GM19452 (cell line): ENCODE results near the gene SORCS2.

Source experiments
- ATAC-seq: cut with Tn5 transposase; IDR thresholded peaks from one replicate; pipeline ENCODE4 v1.9.1; 2021; ENCODE audit not compliant: unreplicated experiment

Gene SORCS2

DNA sequence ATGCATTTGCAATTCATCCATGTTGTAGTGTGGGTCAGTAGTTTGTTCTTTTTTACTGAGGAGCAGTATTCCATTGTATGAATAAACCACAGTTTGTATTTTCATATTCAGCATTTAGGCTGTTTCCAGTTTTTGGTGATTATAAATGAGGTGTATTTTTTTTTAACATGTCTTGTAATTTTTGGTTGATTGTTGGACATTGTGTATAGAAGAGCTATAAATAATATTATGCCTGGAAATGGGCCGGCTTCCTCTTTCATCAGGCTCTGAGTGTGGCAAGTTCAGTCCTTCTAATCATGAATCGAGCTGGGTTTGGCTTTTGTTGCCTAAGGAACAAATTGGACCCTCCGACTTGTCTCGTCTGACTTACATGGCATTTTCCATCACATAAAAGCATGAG lies 126.7 kb downstream of the SORCS2 start:
- no peak for ATAC-seq

GRCh38 chr4:7320206-7320797 lies 128.0 kb downstream of the SORCS2 start:
- ATAC-seq = no peak

- ATAC-seq = no peak
These were observed 130.0 kb downstream of the SORCS2 start for GRCh38 chr4:7322166-7322991.

DNA sequence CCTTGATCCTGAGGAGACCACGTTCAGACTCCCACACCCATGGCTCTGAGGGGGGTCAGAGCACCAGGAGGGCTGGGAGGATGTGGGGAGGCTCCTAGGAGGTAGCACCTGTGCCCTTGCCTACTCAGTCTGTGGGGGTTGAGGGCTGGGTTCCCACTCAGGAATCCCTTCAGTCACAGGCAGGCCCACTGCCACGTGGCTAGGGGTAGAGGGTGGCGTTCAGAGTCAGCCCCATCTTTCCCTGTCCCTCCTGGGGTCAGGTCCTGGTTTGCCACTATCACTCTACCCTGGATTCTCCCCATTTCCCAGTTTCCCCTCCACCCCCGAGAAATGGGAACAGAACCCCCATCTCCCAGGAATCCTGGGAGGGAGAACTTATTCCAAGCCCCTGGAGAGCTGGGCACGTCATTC lies 131.1 kb downstream of the SORCS2 start:
- no peak for ATAC-seq

- ATAC-seq = no peak
These were observed 131.7 kb downstream of the SORCS2 start for GRCh38 chr4:7323872-7324650.

- no peak for ATAC-seq
These were observed 132.3 kb downstream of the SORCS2 start for GRCh38 chr4:7324651-7325121.

DNA sequence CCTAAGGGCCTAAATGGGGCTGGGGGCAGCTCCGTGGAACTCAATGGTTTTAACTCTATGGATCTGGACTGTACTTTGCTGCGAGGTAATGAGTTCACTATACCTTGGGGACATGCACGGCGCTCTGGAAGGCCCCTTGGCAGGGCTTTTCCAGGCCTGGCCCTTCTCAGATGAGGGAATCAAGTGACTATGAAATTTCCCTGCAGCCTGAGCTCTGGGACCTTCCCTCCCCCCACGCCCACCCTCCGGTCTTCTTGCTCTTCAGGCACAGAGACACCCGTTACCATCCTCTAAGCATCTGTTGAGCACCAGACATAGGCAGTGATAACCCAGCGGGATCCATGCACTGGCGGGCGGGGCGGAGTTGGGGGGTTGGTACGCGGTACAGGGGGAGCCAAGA lies 133.2 kb downstream of the SORCS2 start:
- no peak for ATAC-seq

- ATAC-seq = no peak
These were observed 134.0 kb downstream of the SORCS2 start for GRCh38 chr4:7326306-7326692.

GRCh38 chr4:7326693-7327340 lies 134.5 kb downstream of the SORCS2 start:
- no peak for ATAC-seq

- ATAC-seq = no peak
These were observed 135.1 kb downstream of the SORCS2 start for GRCh38 chr4:7327341-7327885.

DNA sequence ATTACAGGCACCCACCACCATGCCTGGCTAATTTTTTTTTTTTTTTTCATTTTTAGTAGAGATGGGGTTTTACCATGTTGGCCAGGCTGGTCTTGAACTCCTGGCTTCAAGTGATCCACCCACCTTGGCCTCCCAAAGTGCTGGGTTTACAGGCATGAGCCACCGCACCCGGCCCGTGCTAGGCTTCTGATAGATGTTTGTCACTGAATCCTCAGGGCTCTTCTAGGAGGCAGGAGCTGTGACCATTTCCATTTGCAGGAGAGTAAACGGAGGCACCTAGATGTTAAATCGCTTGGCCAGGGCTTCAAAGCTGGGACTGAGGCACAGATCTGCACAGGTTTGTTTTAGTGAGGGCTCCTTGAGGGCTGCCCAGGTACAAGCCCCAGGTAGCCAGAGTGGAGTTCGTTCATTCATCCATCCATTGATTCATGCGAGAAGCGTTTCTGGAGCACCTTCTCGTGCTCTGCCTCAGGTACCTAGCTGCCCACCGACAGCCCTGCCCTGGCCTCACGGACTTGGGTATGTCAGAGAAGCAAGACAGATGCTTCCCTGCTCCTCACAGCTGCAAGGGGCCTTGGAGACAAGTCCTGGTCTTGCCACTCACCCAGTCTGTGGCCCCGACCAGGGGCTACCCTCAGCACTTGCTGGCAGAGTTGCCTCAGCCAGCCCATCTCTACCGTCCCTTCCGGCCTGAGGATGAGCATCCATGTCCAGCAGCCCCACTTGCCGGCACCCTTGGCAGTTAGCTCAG lies 136.0 kb downstream of the SORCS2 start:
- ATAC-seq = no peak

GRCh38 chr4:7328913-7329638 lies 136.7 kb downstream of the SORCS2 start:
- no peak for ATAC-seq

- no peak for ATAC-seq
These were observed 137.8 kb downstream of the SORCS2 start for GRCh38 chr4:7330031-7330596.

DNA sequence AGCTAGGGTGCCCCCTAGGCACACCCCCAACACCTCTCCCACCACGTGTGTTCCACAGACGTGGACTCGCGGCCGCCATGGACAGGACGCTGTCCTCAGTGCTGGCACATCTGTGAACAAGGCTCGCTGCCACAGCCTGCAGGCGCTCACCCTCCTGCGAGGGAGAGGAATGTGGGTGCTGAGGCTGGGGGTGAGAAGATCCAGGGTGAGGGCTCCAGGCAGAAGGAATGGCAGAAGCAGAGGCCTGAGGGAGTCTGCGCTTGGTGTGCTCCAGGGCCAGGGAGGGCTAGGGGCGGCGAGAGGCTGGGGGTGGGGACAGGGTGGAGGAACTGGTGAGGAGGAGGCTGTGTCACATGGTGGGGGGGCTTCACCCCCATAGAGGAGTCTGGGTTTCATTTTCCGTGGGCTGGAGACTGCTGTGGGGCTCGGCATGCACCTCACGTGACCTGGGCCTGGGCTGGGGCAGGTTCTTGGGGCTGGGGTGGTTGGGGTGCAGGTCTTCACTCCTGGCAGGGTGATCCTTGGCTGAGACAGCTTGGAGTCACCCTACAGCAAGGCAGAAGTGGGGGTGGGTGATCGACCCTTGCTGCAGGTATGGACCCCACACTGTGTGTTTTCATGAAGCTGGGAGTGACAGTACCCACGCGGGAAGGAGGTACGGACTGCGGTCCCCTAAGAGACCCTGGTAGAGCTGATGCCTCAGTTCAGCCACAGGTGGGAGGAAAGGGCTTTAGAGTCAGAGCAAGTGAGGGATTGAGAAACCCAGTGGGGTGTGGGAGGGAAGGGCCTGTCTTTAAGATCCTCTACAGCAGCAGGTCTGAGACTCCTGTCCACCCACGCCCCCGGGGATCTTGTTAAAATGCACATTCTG lies 138.7 kb downstream of the SORCS2 start:
- ATAC-seq = no peak

- no peak for ATAC-seq
These were observed 139.3 kb downstream of the SORCS2 start for GRCh38 chr4:7331682-7332000.

DNA sequence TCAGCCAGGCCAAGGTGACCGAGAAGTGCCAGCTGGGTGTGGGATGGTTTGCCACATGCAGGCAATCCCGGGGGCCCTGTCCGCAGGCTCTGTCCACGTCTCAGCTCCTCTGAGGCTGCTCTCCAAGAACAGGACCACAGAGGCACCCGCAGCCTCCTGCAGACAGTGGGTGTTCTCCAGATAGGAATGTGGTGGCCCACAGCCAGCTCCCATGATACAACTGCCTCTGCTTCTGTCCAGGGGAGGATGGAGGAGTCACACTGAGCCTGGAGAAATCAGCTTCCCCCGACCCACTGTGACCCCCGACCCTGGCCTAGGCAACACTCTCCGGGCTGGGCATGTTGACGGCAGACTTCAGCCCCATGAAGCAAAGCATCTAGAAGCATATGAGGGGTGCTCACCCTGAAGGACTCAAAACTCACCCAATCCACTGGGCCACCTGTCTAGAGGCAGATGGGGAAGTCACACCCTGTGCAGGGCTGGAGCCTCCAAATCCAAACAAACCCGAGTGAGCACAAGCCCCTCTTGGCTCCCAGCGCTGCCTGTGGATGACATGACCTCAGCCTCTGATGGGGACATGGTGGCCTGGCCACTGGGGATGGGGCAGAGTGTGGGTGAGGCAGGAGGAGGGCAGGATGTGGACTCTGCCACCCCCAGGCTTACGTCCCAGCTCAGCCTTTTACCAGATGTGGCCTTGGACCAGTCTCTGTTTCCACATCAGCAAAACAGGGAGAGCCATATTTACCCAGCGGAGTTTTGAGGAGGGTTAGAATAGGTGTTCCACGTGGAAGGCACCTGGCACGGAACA lies 140.1 kb downstream of the SORCS2 start:
- no peak for ATAC-seq

- no peak for ATAC-seq
These were observed 140.9 kb downstream of the SORCS2 start for GRCh38 chr4:7333024-7333780.
